GM06990 (cell line): Measurements from ENCODE around the gene MAGI1.

Experiments used
- DNase-seq: peaks from one replicate; pipeline ENCODE4 v3.0.0-alpha.2; 2011; ENCODE audit not compliant: insufficient read length; ENCODE audit errors: extremely low read depth
- H3K27me3 ChIP-seq: replicated peaks from 2 replicates; pipeline ENCODE4 v1.6.0; 2011; ENCODE audit warnings: low read length; ENCODE audit not compliant: control insufficient read depth, insufficient read depth
- H3K36me3 ChIP-seq: 2 replicates; pipeline ENCODE4 v1.5.1; 2011; ENCODE audit warnings: low read length; ENCODE audit not compliant: control insufficient read depth, insufficient read depth
- H3K4me3 ChIP-seq: replicated peaks from 2 replicates; pipeline ENCODE4 v1.5.1; 2011; ENCODE audit warnings: low read depth, mild to moderate bottlenecking, control low read depth, low read length
- CTCF ChIP-seq: IDR thresholded peaks from 2 replicates; pipeline ENCODE4 v1.5.1; 2011; ENCODE audit warnings: low read length, control low read depth, mild to moderate bottlenecking, inconsistent platforms; ENCODE audit not compliant: insufficient read depth, poor library complexity, severe bottlenecking

The MAGI1 gene

DNA sequence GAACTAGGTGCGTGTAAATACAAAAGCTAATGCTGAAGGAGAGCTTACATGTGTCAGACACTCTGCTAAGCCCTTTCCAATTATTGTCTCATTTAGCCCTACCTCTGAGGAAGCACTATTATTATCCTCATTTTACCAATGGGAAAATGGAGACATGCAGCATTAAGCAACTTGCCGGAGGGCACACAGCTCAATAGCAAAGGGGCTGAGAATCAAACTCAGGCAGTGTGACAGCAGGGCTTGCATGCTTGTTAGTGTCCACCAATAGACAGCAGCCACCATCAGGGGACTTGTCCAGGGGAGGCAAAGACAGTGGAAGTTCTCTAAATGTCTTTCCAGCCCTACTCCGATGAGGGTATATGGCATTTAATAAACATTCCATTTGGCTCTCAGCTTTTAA is 548.6 kb downstream of the MAGI1 start:
- no peak for TF ChIP-seq CTCF
- no peak for DNase-seq
- Histone ChIP-seq H3K27me3 (no peaks in the 10 kb centered on the region), H3K36me3 (no peaks in the 10 kb centered on the region), H3K4me3 (no peak overlapping the region)

- no peak for DNase-seq
- Histone ChIP-seq H3K27me3 (no peaks in the 10 kb centered on the region), H3K4me3 (no peak overlapping the region), H3K36me3 (no peaks in the 10 kb centered on the region)
- TF ChIP-seq CTCF: no peak
Observed at GRCh38 chr3:65489253-65489652, 549.5 kb downstream of the MAGI1 start.

DNA sequence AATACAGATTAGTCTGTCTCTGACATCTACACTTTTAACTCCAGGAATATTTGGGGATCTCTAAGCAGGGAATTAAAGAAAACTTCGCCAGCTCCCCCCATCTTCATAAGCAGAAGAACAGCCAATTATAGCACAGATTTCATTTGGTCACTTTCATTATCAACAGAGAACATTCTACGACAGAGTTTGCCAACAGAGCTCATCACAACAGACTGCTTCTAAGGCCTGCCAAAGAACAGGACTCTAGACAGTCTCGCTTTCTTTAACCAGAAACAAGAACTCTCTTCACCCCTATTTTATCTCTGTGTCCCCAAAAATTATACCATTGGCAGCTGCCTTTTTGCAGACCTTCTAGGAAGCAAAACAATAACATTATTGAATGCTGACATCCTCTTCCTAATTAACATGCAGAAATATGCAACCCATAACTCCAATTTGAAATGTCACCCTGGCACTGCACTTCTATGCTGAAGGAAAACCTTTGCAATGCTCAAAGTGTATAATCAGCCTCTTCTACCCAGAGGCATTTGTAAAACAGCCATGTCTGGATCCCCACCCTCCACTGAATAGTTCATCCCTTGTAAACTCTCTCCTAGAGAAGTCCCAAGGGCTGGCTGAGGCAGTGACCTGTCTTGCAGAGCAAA is 552.8 kb downstream of the MAGI1 start:
- no peak for TF ChIP-seq CTCF
- no peak for DNase-seq
- Histone ChIP-seq H3K4me3 (no peak overlapping the region), H3K27me3 (no peaks in the 10 kb centered on the region), H3K36me3 (no peaks in the 10 kb centered on the region)

DNA sequence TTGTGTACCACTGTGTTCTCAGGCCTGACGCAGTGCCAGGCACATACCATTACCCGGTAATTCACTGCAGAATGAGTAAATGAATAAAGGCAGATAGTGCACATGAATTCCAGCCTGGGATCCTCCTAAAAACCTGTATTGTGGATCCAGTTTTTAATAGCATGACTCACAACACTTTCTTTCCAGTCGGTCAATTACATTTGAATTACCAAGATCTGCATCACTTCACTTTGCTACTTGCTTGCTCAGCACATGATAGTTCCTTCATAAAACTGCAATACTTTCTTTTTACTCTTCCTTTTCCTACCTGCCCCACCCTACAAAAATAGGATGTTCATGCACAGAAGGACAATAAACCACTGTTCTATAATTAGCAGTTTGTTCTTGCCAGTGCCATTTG is 553.8 kb downstream of the MAGI1 start:
- DNase-seq: no peak
- no peaks in the 10 kb centered on the region for H3K36me3 ChIP-seq
- no peaks in the 10 kb centered on the region for H3K27me3 ChIP-seq
- H3K4me3 ChIP-seq: no peak overlapping the region
- no peak for TF ChIP-seq CTCF

DNA sequence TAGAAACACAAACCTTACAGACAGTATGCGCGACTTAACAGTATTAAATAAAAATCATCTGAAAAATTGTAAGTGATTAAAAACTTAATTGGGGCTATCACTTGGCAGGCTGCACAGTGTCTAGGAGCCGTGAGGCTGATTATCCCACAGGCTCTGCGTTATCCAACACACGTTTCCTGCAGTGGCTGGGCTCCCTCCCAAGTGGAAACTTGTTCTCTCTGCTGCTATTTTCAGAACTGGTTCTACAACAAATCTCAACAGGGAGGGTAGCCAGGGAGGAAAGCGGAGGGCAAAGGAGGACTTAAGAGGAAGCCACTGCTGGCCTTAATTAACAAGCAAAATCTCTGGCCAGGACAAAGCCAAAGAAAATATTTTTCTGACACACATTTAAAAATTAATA is 555.2 kb downstream of the MAGI1 start:
- Histone ChIP-seq H3K4me3 (no peak overlapping the region), H3K36me3 (no peaks in the 10 kb centered on the region), H3K27me3 (no peaks in the 10 kb centered on the region)
- no peak for TF ChIP-seq CTCF
- DNase-seq: no peak

GRCh38 chr3:65483011-65483410 is 555.7 kb downstream of the MAGI1 start:
- no peak for TF ChIP-seq CTCF
- DNase-seq: no peak
- Histone ChIP-seq H3K27me3 (no peaks in the 10 kb centered on the region), H3K4me3 (no peak overlapping the region), H3K36me3 (no peaks in the 10 kb centered on the region)
